ENCODE measurements around the gene VAV3. TPM values are rescaled to one million over a fixed set of nuclear protein-coding genes. Genes with fewer than 3 reads are reported as not detected.

Gene VAV3
- total and polyA plus RNA-seq, 10 of the 15 experiments (the other 5 are each of a cell fraction or from before 2014, with no cell fraction given): 0.84 to 5.5 (median 3.4) TPM

DNA sequence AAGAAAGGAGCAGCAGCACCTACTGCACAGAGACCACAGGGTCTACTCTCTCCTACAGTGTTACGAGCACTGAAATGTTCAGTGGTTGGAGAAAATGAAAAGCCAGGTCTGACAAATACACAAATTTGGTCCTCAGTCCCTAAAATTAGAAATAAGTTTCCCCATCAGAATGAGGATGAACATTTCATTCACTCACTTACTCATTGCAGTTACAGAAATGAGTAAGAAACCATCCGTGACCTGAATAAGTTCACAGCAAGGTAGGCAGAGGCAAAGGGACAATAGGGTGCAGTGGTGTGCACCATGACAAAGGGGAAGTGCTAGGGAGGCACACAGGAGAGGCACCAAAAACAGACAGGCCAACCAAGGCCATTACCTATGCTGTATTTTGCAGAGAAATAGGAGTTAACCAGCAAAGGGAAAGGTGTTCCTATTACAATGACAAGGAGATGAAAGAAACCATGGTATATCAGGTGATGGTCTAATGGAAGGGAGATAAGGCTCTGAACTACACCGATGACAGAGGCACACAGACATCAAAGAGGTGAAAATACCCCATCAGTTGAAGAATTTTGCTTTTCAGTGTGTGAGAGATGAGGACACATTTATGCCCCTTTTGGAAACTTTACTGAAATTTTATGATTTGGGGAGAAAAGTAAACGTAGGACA, 29.4 kb downstream of the VAV3 start (continued):
- TF ChIP-seq, protein P1, sequence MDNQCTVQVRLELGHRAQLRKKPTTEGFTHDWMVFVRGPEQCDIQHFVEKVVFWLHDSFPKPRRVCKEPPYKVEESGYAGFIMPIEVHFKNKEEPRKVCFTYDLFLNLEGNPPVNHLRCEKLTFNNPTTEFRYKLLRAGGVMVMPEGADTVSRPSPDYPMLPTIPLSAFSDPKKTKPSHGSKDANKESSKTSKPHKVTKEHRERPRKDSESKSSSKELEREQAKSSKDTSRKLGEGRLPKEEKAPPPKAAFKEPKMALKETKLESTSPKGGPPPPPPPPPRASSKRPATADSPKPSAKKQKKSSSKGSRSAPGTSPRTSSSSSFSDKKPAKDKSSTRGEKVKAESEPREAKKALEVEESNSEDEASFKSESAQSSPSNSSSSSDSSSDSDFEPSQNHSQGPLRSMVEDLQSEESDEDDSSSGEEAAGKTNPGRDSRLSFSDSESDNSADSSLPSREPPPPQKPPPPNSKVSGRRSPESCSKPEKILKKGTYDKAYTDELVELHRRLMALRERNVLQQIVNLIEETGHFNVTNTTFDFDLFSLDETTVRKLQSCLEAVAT (IDR thresholded peaks at IDR 0.05): 0 out of 2 replicates have a peak, but pooled peaks have one; percentile 42
- TF ChIP-seq BCL11A (IDR thresholded peaks at IDR 0.05; ENCODE audit: low read depth, low read length): peak; percentile 98
- TF ChIP-seq, protein P2, sequence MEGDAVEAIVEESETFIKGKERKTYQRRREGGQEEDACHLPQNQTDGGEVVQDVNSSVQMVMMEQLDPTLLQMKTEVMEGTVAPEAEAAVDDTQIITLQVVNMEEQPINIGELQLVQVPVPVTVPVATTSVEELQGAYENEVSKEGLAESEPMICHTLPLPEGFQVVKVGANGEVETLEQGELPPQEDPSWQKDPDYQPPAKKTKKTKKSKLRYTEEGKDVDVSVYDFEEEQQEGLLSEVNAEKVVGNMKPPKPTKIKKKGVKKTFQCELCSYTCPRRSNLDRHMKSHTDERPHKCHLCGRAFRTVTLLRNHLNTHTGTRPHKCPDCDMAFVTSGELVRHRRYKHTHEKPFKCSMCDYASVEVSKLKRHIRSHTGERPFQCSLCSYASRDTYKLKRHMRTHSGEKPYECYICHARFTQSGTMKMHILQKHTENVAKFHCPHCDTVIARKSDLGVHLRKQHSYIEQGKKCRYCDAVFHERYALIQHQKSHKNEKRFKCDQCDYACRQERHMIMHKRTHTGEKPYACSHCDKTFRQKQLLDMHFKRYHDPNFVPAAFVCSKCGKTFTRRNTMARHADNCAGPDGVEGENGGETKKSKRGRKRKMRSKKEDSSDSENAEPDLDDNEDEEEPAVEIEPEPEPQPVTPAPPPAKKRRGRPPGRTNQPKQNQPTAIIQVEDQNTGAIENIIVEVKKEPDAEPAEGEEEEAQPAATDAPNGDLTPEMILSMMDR (IDR thresholded peaks at IDR 0.05 in 2 of 3, conservative IDR thresholded peaks at IDR 0.05 in 1 of 3; ENCODE audit: control insufficient read depth in 2 of 3, extremely low read depth in 1 of 3, insufficient read depth in 1 of 3, low read depth in 3 of 3, low read length in 3 of 3): peak in 2 of 3 experiments; percentile 12 to 16; a peak in 2 of 6 replicates
- no peak for TF ChIP-seq RBBP5 (conservative IDR thresholded peaks at IDR 0.05)
- peak; percentile 97 for TF ChIP-seq DPF2 (IDR thresholded peaks at IDR 0.05)
- TF ChIP-seq, protein P3, sequence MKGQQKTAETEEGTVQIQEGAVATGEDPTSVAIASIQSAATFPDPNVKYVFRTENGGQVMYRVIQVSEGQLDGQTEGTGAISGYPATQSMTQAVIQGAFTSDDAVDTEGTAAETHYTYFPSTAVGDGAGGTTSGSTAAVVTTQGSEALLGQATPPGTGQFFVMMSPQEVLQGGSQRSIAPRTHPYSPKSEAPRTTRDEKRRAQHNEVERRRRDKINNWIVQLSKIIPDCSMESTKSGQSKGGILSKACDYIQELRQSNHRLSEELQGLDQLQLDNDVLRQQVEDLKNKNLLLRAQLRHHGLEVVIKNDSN (IDR thresholded peaks at IDR 0.05; ENCODE audit: borderline replicate concordance, extremely low read length, insufficient read depth, low read depth, low read length): no peak
- peak; percentile 98 for TF ChIP-seq IKZF2 (IDR thresholded peaks at IDR 0.05)
- peak; percentile 85 for TF ChIP-seq RELA (IDR thresholded peaks at IDR 0.05; ENCODE audit: borderline replicate concordance, partially characterized antibody)
- peak; percentile 94 for TF ChIP-seq JUND (IDR thresholded peaks at IDR 0.05; ENCODE audit: low read depth, low read length)
- TF ChIP-seq CEBPB (IDR thresholded peaks at IDR 0.05; ENCODE audit: borderline replicate concordance in 1 of 2, low read depth in 2 of 2, low read length in 2 of 2): peak in 1 of 2 experiments; percentile 89; a peak in 1 of 4 replicates
- peak; percentile 99 for TF ChIP-seq EED (IDR thresholded peaks at IDR 0.05; ENCODE audit: low read depth)
- no peak for TF ChIP-seq SIN3A (IDR thresholded peaks at IDR 0.05; ENCODE audit: low read depth, low read length)
- TF ChIP-seq, protein P4, sequence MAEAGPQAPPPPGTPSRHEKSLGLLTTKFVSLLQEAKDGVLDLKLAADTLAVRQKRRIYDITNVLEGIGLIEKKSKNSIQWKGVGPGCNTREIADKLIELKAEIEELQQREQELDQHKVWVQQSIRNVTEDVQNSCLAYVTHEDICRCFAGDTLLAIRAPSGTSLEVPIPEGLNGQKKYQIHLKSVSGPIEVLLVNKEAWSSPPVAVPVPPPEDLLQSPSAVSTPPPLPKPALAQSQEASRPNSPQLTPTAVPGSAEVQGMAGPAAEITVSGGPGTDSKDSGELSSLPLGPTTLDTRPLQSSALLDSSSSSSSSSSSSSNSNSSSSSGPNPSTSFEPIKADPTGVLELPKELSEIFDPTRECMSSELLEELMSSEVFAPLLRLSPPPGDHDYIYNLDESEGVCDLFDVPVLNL (IDR thresholded peaks at IDR 0.05; ENCODE audit: low read depth, low read length): no peak
- TF ChIP-seq, protein P5, sequence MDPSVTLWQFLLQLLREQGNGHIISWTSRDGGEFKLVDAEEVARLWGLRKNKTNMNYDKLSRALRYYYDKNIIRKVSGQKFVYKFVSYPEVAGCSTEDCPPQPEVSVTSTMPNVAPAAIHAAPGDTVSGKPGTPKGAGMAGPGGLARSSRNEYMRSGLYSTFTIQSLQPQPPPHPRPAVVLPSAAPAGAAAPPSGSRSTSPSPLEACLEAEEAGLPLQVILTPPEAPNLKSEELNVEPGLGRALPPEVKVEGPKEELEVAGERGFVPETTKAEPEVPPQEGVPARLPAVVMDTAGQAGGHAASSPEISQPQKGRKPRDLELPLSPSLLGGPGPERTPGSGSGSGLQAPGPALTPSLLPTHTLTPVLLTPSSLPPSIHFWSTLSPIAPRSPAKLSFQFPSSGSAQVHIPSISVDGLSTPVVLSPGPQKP (IDR thresholded peaks at IDR 0.05; ENCODE audit: low read depth, low read length): no peak
- TF ChIP-seq TCF3 (IDR thresholded peaks at IDR 0.05; ENCODE audit: borderline replicate concordance, insufficient read depth, low read depth, low read length): no peak; the same call in 1 of the 2 replicates
- no peak for TF ChIP-seq SUPT20H (IDR thresholded peaks at IDR 0.05; ENCODE audit: borderline replicate concordance, control insufficient read depth, low read depth, low read length)
- TF ChIP-seq, protein P6, sequence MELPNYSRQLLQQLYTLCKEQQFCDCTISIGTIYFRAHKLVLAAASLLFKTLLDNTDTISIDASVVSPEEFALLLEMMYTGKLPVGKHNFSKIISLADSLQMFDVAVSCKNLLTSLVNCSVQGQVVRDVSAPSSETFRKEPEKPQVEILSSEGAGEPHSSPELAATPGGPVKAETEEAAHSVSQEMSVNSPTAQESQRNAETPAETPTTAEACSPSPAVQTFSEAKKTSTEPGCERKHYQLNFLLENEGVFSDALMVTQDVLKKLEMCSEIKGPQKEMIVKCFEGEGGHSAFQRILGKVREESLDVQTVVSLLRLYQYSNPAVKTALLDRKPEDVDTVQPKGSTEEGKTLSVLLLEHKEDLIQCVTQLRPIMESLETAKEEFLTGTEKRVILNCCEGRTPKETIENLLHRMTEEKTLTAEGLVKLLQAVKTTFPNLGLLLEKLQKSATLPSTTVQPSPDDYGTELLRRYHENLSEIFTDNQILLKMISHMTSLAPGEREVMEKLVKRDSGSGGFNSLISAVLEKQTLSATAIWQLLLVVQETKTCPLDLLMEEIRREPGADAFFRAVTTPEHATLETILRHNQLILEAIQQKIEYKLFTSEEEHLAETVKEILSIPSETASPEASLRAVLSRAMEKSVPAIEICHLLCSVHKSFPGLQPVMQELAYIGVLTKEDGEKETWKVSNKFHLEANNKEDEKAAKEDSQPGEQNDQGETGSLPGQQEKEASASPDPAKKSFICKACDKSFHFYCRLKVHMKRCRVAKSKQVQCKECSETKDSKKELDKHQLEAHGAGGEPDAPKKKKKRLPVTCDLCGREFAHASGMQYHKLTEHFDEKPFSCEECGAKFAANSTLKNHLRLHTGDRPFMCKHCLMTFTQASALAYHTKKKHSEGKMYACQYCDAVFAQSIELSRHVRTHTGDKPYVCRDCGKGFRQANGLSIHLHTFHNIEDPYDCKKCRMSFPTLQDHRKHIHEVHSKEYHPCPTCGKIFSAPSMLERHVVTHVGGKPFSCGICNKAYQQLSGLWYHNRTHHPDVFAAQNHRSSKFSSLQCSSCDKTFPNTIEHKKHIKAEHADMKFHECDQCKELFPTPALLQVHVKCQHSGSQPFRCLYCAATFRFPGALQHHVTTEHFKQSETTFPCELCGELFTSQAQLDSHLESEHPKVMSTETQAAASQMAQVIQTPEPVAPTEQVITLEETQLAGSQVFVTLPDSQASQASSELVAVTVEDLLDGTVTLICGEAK (IDR thresholded peaks at IDR 0.05; ENCODE audit: borderline replicate concordance): no peak
- TF ChIP-seq SPI1 (IDR thresholded peaks at IDR 0.05; ENCODE audit: borderline replicate concordance, insufficient read depth, low read depth, low read length): peak; percentile 95

Data from GM12878 (cell line).